ENCODE results near the gene SNTG2.

DNA sequence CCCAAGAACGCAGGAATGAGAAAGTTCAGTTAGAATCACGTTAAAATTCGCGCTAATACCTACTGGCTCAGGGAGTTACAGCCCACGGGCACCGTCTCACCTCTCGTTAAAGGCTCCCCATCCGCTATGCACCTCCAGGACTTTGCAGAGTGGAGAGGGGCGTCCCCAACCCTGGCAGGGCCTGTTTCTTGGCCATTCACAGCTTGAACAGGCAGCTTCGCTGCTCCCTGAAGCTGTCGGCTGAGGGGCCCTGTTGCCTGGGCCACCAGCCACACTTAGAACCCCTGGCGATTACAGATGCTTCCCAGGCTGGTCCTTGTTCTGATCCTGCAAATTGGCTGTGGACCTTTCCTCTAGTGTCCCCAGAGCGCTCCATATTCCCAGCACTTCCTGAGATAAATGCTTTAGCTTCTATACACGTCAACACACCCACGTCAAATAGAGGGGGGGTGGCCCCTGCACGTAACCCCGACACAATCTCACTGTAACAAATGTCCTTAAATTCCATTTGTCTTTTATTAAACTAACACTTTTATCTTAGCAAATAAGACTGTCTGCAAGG is 16.8 kb upstream of the SNTG2 start:
- TF ChIP-seq, protein P1, sequence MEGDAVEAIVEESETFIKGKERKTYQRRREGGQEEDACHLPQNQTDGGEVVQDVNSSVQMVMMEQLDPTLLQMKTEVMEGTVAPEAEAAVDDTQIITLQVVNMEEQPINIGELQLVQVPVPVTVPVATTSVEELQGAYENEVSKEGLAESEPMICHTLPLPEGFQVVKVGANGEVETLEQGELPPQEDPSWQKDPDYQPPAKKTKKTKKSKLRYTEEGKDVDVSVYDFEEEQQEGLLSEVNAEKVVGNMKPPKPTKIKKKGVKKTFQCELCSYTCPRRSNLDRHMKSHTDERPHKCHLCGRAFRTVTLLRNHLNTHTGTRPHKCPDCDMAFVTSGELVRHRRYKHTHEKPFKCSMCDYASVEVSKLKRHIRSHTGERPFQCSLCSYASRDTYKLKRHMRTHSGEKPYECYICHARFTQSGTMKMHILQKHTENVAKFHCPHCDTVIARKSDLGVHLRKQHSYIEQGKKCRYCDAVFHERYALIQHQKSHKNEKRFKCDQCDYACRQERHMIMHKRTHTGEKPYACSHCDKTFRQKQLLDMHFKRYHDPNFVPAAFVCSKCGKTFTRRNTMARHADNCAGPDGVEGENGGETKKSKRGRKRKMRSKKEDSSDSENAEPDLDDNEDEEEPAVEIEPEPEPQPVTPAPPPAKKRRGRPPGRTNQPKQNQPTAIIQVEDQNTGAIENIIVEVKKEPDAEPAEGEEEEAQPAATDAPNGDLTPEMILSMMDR (IDR thresholded peaks at IDR 0.05) = no peak
- TF ChIP-seq ZFX (IDR thresholded peaks at IDR 0.05; ENCODE audit: borderline replicate concordance) = no peak

Measured in 22Rv1 (cell line).